ENCODE measurements around the gene RBM26. TPM values are rescaled to one million over a fixed set of nuclear protein-coding genes. Genes with fewer than 3 reads are reported as not detected.

RBM26 gene
- total and polyA plus RNA-seq, 4 donors: 6.4 to 18.4 (median 12.3) TPM

GRCh38 chr13:79432086-79432485 is 26.0 kb upstream of the RBM26 start:
- Histone ChIP-seq H3K36me3 (ENCODE audit: control insufficient read depth in 4 of 4, insufficient read depth in 3 of 4, low read depth in 1 of 4, low read length in 3 of 4) (no peaks in the 10 kb centered on the region), H3K4me1 (ENCODE audit: control insufficient read depth in 4 of 4, insufficient read depth in 4 of 4, low read length in 3 of 4) (no peaks in the 10 kb centered on the region), H3K27me3 (ENCODE audit: control insufficient read depth in 4 of 4, insufficient read depth in 4 of 4, low read length in 3 of 4) (no peaks in the 10 kb centered on the region), H3K4me3 (ENCODE audit: low read depth in 1 of 3, low read length in 3 of 3) (no peak overlapping the region), H3K9me3 (ENCODE audit: control insufficient read depth in 4 of 4, low read length in 3 of 4) (no peaks in the 10 kb centered on the region), H3K9ac (ENCODE audit: low read depth in 1 of 2, low read length in 2 of 2) (no peak overlapping the region), H3K27ac (ENCODE audit: low read depth in 1 of 2, low read length in 2 of 2) (no peak overlapping the region)
- 94% methylated on average over 6 of the region's 6 CpGs for WGBS
- TF ChIP-seq JUND (IDR thresholded peaks at IDR 0.05) (no peak), MAX (IDR thresholded peaks at IDR 0.05) (no peak), FOXA1 (IDR thresholded peaks at IDR 0.05) (no peak), TAF1 (conservative IDR thresholded peaks at IDR 0.05) (no peak), REST (IDR thresholded peaks at IDR 0.05) (no peak), RXRA (IDR thresholded peaks at IDR 0.05) (no peak), EGR1 (IDR thresholded peaks at IDR 0.05; ENCODE audit: low read depth in 2 of 2) (no peak), CTCF (IDR thresholded peaks at IDR 0.05; ENCODE audit: low read depth, low read length, missing input control) (no peak), ZBTB33 (IDR thresholded peaks at IDR 0.05) (no peak), YY1 (IDR thresholded peaks at IDR 0.05) (no peak), NR2F2 (IDR thresholded peaks at IDR 0.05) (no peak), HNF4A (conservative IDR thresholded peaks at IDR 0.05) (no peak), ATF3 (IDR thresholded peaks at IDR 0.05) (no peak), HNF4G (IDR thresholded peaks at IDR 0.05) (no peak), RAD21 (IDR thresholded peaks at IDR 0.05) (no peak), FOXA2 (IDR thresholded peaks at IDR 0.05) (no peak), SP1 (IDR thresholded peaks at IDR 0.05) (no peak), GABPA (IDR thresholded peaks at IDR 0.05 in 1 of 2, conservative IDR thresholded peaks at IDR 0.05 in 1 of 2) (no peak)
- no peak for DNase-seq (ENCODE audit: low spot score)
